HUES48 (cell line): Measurements from ENCODE around the gene CHRNA4.
"Not testable (repeated sequence)": the region's sequence is repeated elsewhere in the genome, so short reads cannot be mapped to it uniquely, and the experiment has no call there.

ENCODE experiments used
- H3K27ac ChIP-seq: one replicate; pipeline ENCODE4 v1.7.0; 2013; ENCODE audit warnings: low read depth, low read length, inconsistent platforms
- H3K27me3 ChIP-seq: 2 replicates; pipeline ENCODE4 v1.6.1; 2013; ENCODE audit warnings: mild to moderate bottlenecking, low read length; ENCODE audit not compliant: control insufficient read depth, insufficient read depth
- H3K36me3 ChIP-seq: 2 replicates; pipeline ENCODE4 v1.6.1; 2013; ENCODE audit warnings: low read length; ENCODE audit not compliant: control insufficient read depth, insufficient read depth
- H3K4me1 ChIP-seq: 2 replicates; pipeline ENCODE4 v1.6.1; 2013; ENCODE audit warnings: mild to moderate bottlenecking, low read length; ENCODE audit not compliant: control insufficient read depth, insufficient read depth
- H3K4me3 ChIP-seq: 2 replicates; pipeline ENCODE4 v1.5.1; 2013; ENCODE audit warnings: mild to moderate bottlenecking, low read depth, low read length
- H3K9ac ChIP-seq: 2 replicates; pipeline ENCODE4 v1.6.1; 2013; ENCODE audit warnings: mild to moderate bottlenecking, low read depth, low read length, moderate library complexity
- H3K9me3 ChIP-seq: 2 replicates; pipeline ENCODE4 v1.6.1; 2013; ENCODE audit warnings: low read length; ENCODE audit not compliant: control insufficient read depth, insufficient read depth

Gene CHRNA4

DNA sequence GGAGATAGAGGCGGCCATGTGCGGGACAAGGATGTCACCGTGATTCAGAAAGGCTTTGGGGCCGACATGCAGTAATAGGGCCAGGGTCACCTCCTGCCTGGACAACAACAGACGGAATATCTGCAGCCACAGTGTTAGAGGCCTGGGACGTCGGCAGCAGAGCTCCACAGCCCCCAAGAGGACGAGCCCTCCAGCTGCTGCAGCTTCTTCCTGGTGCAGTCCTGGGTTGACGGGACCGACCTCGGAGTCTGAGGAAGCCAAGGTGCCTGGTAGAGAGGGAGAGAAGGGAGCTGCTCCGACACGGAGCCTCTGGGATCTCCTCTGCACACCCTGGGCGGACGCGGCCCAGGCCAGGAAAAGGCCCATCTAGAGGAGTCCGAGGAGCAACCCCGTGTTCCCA lies 23.2 kb upstream of the CHRNA4 start:
- H3K27me3 ChIP-seq, result no peaks in the 10 kb centered on the region
- H3K9me3 ChIP-seq, result peaks cover 16% of the 10 kb centered on the region

DNA sequence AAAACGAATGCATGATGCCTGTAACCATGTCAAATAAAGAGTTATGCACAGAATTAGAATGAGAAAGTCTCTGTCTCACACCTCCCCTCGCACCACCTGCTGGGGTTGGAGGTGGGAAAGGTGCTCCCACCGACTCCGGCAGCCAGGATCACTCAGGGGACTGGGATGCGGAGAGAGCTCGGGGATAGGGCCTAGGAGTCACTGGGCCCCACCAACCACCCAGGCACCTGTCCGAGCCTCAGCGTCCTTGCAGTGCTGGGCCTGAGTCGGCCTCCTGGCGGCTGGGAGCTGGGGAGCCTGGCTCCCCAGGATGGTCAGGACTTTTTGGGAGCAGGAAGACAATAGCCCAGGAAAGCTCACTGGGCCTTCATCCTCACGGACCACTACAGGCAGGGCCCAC lies 22.4 kb upstream of the CHRNA4 start:
- Histone ChIP-seq H3K4me1 (peaks cover 3% of the 10 kb centered on the region; the same call in 1 of the 2 replicates), H3K27ac (no peak overlapping the region), H3K9me3 (peaks cover 16% of the 10 kb centered on the region), H3K4me3 (no peak overlapping the region), H3K36me3 (no peaks in the 10 kb centered on the region), H3K27me3 (no peaks in the 10 kb centered on the region), H3K9ac (no peak overlapping the region)

More for the DNA sequence above, 23.2 kb upstream of the CHRNA4 start:
- Histone ChIP-seq H3K4me3 (no peak overlapping the region), H3K4me1 (peaks cover 3% of the 10 kb centered on the region; the same call in 1 of the 2 replicates), H3K9ac (no peak overlapping the region), H3K36me3 (no peaks in the 10 kb centered on the region), H3K27ac (no peak overlapping the region)

DNA sequence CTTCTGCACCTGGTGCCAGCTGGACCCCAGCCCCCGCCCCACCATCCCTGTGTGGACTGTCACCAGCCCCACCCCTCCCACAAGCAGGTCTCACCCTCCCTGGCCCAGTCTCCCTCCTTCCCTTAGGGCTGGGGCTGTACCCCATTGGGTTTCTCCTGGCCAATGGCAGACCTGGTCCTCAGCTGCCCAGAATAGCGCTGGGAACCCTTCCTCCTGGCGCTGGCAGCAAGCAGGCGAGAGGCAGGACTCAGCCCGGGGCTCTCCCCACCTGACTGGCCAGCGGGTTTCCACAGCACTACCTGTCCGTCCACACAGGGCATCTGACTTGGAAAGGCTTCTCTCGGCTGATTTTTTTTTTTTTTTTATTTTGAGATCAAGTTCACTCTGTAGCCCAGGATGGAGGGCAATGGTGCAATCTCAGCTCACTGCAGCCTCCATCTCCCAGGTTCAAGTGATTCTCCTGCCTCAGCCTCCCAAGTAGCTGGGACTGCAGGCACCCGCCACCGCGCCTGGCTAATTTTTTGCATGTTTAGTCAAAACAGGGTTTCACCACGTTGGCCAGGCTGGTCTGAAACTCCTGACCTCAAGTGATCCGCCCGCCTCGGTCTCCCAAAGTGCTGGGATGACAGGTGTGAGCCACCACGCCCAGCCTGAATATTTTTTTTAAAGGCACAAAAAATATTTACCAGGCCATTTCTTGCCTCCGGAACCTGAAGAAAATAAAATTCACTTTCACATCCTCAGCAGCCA lies 21.6 kb upstream of the CHRNA4 start:
- no peaks in the 10 kb centered on the region for H3K27me3 ChIP-seq
- no peak overlapping the region for H3K27ac ChIP-seq
- H3K4me1 ChIP-seq, result peaks cover 11% of the 10 kb centered on the region
- H3K36me3 ChIP-seq, result no peaks in the 10 kb centered on the region
- H3K4me3 ChIP-seq, result no peak overlapping the region
- H3K9ac ChIP-seq, result no peak overlapping the region
- H3K9me3 ChIP-seq, result peaks cover 12% of the 10 kb centered on the region

DNA sequence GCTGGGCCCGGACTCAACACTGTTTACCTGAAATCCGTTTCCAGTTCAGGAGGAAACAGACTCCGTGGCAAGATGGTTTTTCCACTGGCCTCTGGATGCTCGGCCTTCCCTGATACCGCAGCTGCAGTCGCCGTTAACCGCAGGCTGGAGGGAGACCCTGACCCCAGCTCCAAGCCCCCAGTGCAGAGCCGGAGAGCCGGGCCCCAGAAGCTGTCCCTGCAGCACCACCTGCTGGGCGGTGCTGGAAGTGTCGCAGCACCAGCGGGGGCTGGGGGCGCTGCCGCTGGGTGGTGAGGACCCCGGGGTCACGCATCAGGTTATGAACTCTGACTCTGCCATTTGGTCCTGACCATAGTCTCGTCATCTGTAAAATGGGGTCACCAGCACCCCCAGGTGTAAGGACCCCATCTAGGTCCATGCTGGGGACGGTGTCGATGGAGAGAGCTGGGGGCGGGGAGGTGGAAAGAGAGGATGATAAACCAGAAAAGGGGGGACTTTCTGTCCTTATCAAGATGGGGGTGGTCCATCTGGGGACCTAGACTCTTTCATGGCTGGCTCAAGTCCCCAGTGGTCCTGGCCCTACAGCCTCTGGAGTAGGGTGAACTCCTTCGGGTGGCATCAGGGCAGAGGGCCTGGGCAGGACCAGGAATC lies 20.8 kb upstream of the CHRNA4 start:
- Histone ChIP-seq H3K27ac (no peak overlapping the region), H3K27me3 (no peaks in the 10 kb centered on the region), H3K4me1 (peaks cover 19% of the 10 kb centered on the region), H3K9ac (no peak overlapping the region), H3K36me3 (no peaks in the 10 kb centered on the region), H3K9me3 (peaks cover 7% of the 10 kb centered on the region; the same call in 1 of the 2 replicates), H3K4me3 (no peak overlapping the region)

DNA sequence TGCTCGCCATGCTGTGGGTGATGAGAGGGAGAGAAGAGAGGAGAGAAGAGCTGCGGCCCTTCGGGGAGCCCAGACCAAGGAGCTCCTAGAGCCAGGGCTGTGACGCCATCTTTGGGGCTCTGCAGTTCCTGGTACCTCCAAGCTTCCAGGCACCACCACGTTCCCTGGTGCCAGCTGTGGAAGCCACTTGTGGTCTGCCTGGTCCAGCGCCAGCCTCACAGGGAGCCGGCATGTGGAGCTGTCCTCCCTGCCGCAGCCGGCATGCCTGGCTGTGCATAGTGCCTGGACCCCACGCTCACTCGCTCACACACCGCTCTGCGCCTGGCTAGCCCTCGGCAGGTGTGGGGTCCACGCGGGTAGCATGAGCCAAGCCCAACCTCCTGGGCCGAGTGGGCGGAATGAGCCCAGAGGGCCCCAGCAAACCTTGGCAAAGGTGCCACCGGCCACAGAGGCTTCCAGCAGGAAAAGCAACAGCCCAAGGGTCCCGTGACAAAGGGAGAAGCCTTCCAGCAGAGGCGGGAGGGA lies 19.3 kb upstream of the CHRNA4 start:
- H3K9ac ChIP-seq, result no peak overlapping the region
- no peak overlapping the region for H3K4me3 ChIP-seq
- H3K27me3 ChIP-seq, result no peaks in the 10 kb centered on the region
- H3K27ac ChIP-seq, result no peak overlapping the region
- no peaks in the 10 kb centered on the region for H3K9me3 ChIP-seq
- peaks cover 19% of the 10 kb centered on the region for H3K4me1 ChIP-seq
- H3K36me3 ChIP-seq, result no peaks in the 10 kb centered on the region

DNA sequence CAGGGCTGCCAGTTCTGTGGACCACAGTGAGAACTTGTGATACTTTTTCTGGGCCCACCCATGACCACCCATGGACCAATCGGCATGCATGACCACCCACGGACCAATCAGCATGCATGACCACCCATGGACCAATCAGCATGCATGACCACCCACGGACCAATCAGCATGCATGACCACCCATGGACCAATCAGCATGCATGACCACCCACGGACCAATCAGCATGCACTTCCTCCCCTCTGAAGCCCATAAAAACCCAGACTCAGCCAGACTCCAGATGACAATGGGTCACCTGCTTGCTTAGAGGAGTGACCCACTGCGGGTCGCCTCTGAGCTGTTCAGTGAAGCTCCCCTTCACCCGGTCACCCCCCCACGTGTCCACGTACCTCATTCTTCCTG lies 18.7 kb upstream of the CHRNA4 start:
- H3K9ac ChIP-seq, H3K27ac ChIP-seq, H3K36me3 ChIP-seq, H3K9me3 ChIP-seq, H3K4me3 ChIP-seq, H3K27me3 ChIP-seq: not testable (repeated sequence)
- H3K4me1 ChIP-seq, result peaks cover 19% of the 10 kb centered on the region

DNA sequence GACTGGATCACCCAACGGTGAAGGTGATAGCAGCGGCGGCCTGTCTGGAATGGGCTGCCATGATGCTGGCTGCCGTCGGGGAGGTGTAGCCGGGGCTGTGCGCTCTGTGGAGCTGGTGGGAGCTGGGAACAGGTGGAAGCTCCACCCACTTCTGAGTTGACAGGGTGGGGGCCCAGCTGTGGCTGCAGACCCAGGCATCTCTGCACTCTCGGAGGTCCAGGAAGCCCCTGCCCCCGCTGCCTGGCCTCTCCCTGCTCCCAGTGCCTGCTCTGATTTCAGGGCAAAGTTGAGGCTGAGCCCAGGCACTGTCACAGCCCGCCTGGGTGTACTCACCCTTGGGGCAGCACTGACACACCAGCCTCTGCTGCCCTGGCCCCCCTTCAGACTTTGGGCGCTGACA lies 18.1 kb upstream of the CHRNA4 start:
- Histone ChIP-seq H3K36me3 (no peaks in the 10 kb centered on the region), H3K9me3 (no peaks in the 10 kb centered on the region), H3K27ac (no peak overlapping the region), H3K27me3 (no peaks in the 10 kb centered on the region), H3K4me1 (peaks cover 19% of the 10 kb centered on the region), H3K4me3 (no peak overlapping the region), H3K9ac (no peak overlapping the region)

DNA sequence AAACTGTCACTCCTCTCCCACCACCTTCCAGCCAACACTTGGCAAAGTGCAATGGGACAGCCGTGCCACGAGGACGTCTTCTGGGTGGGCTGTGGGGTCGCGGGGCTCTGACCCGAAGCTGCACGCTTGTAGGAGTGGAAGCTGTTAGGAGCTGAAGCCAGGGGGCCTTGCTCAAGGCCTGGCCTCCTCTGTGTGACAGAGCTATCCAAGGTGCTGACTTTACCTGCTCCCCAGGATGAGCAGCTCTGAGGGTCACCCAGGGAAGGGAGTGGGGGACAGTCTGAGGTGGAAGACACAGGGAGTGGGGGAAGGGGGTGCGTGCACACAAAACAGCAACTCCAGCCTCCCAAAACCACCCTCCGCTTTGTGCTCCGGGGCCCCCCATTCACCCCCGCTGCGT lies 17.5 kb upstream of the CHRNA4 start:
- Histone ChIP-seq H3K4me1 (peaks cover 19% of the 10 kb centered on the region), H3K36me3 (no peaks in the 10 kb centered on the region), H3K27me3 (no peaks in the 10 kb centered on the region), H3K27ac (no peak overlapping the region), H3K4me3 (no peak overlapping the region), H3K9ac (no peak overlapping the region), H3K9me3 (no peaks in the 10 kb centered on the region)

DNA sequence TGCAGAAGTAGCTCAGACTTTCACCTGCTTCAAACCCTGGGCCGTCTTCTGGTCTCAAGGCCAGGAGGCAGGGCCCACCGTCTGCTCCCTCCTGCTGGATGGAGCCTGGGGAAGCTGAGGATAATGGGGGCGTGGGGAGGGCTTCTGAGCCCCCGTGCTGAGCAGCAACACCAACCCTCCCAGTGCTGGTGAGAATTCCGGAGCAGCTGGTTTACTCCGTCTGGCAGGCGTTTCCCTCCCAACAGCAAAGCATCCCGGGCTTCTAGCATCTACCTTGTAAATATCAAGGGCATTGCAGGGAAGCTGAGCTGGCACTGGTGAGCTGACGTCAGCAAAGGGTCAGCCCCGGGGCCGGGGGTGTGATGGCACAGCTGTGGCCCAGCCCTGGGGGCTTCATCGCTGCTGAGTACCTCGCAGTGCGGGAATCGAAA lies 16.8 kb upstream of the CHRNA4 start:
- H3K27ac ChIP-seq, result no peak overlapping the region
- peaks cover 19% of the 10 kb centered on the region for H3K4me1 ChIP-seq
- H3K9ac ChIP-seq, result no peak overlapping the region
- H3K9me3 ChIP-seq, result no peaks in the 10 kb centered on the region
- no peak overlapping the region for H3K4me3 ChIP-seq
- no peaks in the 10 kb centered on the region for H3K36me3 ChIP-seq
- no peaks in the 10 kb centered on the region for H3K27me3 ChIP-seq

DNA sequence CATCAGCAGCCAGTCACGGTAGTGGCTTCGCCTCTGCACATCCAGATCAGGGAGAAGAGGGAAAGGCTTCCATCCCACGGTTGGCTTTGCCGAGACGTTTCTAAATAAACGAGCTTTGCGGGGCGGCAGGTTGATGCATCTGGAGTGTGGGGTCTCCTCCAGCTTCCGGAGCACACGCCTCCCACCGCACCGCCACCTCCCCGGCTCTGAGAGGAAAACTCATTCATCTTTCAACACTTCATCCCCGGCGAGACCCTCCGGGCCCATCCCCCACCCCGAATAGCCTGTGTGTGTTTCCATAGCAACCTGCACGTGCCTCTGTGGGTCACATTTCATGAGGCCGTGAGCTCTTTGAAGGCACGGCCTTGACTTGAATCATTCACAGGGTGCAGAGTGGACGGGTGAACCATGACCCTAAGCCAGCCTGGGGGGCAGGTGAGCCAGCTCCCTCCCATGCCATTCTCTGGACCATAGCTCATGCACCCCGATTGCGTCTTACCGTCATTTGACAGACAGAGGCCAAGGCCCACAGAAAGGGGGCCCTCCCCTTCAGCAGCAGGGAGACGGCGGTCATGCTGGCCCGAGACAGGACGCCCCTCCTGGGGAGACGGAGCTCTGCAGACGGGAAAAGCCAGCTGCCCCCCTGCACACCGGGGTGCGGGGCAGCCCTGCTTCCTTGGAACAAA lies 16.2 kb upstream of the CHRNA4 start:
- Histone ChIP-seq H3K9me3 (no peaks in the 10 kb centered on the region), H3K36me3 (no peaks in the 10 kb centered on the region), H3K27me3 (no peaks in the 10 kb centered on the region), H3K27ac (no peak overlapping the region), H3K4me3 (no peak overlapping the region; the same call in 1 of the 2 replicates), H3K9ac (no peak overlapping the region), H3K4me1 (peaks cover 19% of the 10 kb centered on the region)
